ENCODE results near the gene MAGEB18. TPM values are rescaled to one million over a fixed set of nuclear protein-coding genes. Genes with fewer than 3 reads are reported as not detected.

The MAGEB18 gene
- polyA plus RNA-seq (ENCODE audit: insufficient read length in 10 of 10) = not detected
- long read RNA-seq, donor 1 = 0 reads
- long read RNA-seq, donor 2 = 0 reads
- long read RNA-seq, donor 3 = 0 reads
- long read RNA-seq, donor 4 = 0 reads
- long read RNA-seq, donor 5 = 0 reads
- long read RNA-seq, donor 6 = 0 reads
- long read RNA-seq, donor 7 = 0 reads
- long read RNA-seq, donor 8 = 0 reads
- long read RNA-seq, donor 9 = 0 reads

GRCh38 chrX:26138274-26138673 is at the start of gene MAGEB18:
TSS of gene MAGEB18 (plus strand) at chrX:26138343. CDS start at chrX:26138986, 643 bp downstream.
- DNase-seq = no peak

GRCh38 chrX:26100421-26100920 is 37.7 kb upstream of the MAGEB18 start:
- DNase-seq = no peak

- DNase-seq = no peak
Observed at GRCh38 chrX:26109142-26109541, 29.0 kb upstream of the MAGEB18 start.

- DNase-seq = peak in 1 of 3 donors; percentile 0
Observed at GRCh38 chrX:26146024-26146423, 7.9 kb downstream of the MAGEB18 start.

GRCh38 chrX:26160301-26160700 is 22.2 kb downstream of the MAGEB18 start, which contains the start of gene MAGEB6B:
TSS of gene MAGEB6B (plus strand) at chrX:26160601. CDS start at chrX:26160601, 0 bp downstream.
- DNase-seq = no peak

Other genes starting within 250 kb of the MAGEB18 start
- not detected for gene MAGEB6B, start 22.3 kb downstream of the MAGEB18 start, polyA plus RNA-seq (ENCODE audit: insufficient read length in 10 of 10)
- gene MAGEB6, start 54.1 kb downstream of the MAGEB18 start, polyA plus RNA-seq (ENCODE audit: insufficient read length in 10 of 10) = not detected
- gene MAGEB5, start 77.8 kb downstream of the MAGEB18 start, polyA plus RNA-seq (ENCODE audit: insufficient read length in 10 of 10) = not detected

Measured in muscle of back (tissue), 13 donors.